Natural killer cell (primary cell): ENCODE results near the gene TNFAIP2. TPM values are rescaled to one million over a fixed set of nuclear protein-coding genes. Genes with fewer than 3 reads are reported as not detected.
A peak's percentile ranks its signal among the peaks of the same experiment; 100 is the strongest.

Experiments
- ATAC-seq, 3 donors: fragments of 150-1000 bp in 2 of 3; fragments of 200-7000 bp in 1 of 3; cut with Tn5 transposase; 1 replicate in 1 of 3; 2 replicates in 2 of 3; pipeline ENCODE4 v1.10.0; 2021; ENCODE audit warnings: mild to moderate bottlenecking in 2 of 3, moderate library complexity in 2 of 3
- DNase-seq, 2 donors: peaks; one replicate each; pipeline versions ENCODE4 v3.0.0 to v3.0.0-alpha.2; 2013 to 2021; ENCODE audit warnings: mixed read lengths in 1 of 2
- H3K27ac ChIP-seq: one replicate; pipeline ENCODE4 v1.5.1; 2013; ENCODE audit warnings: mild to moderate bottlenecking, low read length
- H3K27me3 ChIP-seq: one replicate; pipeline ENCODE4 v1.6.1; 2013; ENCODE audit warnings: low read length; ENCODE audit not compliant: control insufficient read depth, insufficient read depth
- H3K36me3 ChIP-seq: one replicate; pipeline ENCODE4 v1.6.1; 2013; ENCODE audit warnings: low read length; ENCODE audit not compliant: control insufficient read depth, insufficient read depth
- H3K4me1 ChIP-seq: one replicate; pipeline ENCODE4 v1.6.1; 2013; ENCODE audit warnings: low read length; ENCODE audit not compliant: control insufficient read depth, insufficient read depth
- H3K4me3 ChIP-seq: one replicate; pipeline ENCODE4 v1.5.1; 2013; ENCODE audit warnings: low read length
- H3K9me3 ChIP-seq: one replicate; pipeline ENCODE4 v1.6.1; 2013; ENCODE audit warnings: low read length; ENCODE audit not compliant: control insufficient read depth, insufficient read depth
- H3K27ac Mint-ChIP-seq, 2 donors: one replicate each; pipeline ENCODE4 v1.8.0; 2022; ENCODE audit warnings: mild to moderate bottlenecking in 2 of 2, mixed read lengths in 2 of 2, moderate library complexity in 1 of 2
- H3K27me3 Mint-ChIP-seq, 2 donors: one replicate each; pipeline ENCODE4 v1.8.0; 2022; ENCODE audit warnings: low read depth in 2 of 2, mixed read lengths in 2 of 2
- H3K36me3 Mint-ChIP-seq: one replicate; pipeline ENCODE4 v1.8.0; 2022; ENCODE audit warnings: mixed read lengths
- H3K4me1 Mint-ChIP-seq, 2 donors: one replicate each; pipeline ENCODE4 v1.8.0; 2022; ENCODE audit warnings: mixed read lengths in 2 of 2
- H3K4me3 Mint-ChIP-seq: one replicate; pipeline ENCODE4 v1.8.0; 2022; ENCODE audit warnings: mild to moderate bottlenecking, moderate library complexity, mixed read lengths
- H3K9me3 Mint-ChIP-seq, 2 donors: one replicate each; pipeline ENCODE4 v1.8.0; 2022; ENCODE audit warnings: mixed read lengths in 2 of 2
- WGBS: methylation state at CpG from one replicate; pipeline ENCODE4 v1.1.7; 2013; ENCODE audit warnings: missing lambda C conversion rate; ENCODE audit not compliant: insufficient coverage; 5-methylcytosine and 5-hydroxymethylcytosine counted together
- intact Hi-C: fragments of 100-400 bp; cut with micrococcal nuclease; formaldehyde crosslinking; loops from one replicate; pipeline ENCODE4 v1.14.2; 2022
- total RNA-seq, 4 donors: library from RNA; stranded (reverse); fragments of 120-200 nt in 1 of 4; gene quantifications; one replicate each; pipeline versions ENCODE4 v1.2.3 to v1.2.4, GENCODE V29; 2013 to 2022
- TF ChIP-seq, protein P1 (sequence below): fragments of 200-600 bp; IDR thresholded peaks from one replicate; pipeline ENCODE4 v1.8.0; 2022; ENCODE audit warnings: antibody characterized with exemption

Gene TNFAIP2
- total RNA-seq, 3 donors from 2014 or later (not counting 1 experiment from before 2014, with no cell fraction given) = 14.2 to 89.8 (median 50.1) TPM

DNA sequence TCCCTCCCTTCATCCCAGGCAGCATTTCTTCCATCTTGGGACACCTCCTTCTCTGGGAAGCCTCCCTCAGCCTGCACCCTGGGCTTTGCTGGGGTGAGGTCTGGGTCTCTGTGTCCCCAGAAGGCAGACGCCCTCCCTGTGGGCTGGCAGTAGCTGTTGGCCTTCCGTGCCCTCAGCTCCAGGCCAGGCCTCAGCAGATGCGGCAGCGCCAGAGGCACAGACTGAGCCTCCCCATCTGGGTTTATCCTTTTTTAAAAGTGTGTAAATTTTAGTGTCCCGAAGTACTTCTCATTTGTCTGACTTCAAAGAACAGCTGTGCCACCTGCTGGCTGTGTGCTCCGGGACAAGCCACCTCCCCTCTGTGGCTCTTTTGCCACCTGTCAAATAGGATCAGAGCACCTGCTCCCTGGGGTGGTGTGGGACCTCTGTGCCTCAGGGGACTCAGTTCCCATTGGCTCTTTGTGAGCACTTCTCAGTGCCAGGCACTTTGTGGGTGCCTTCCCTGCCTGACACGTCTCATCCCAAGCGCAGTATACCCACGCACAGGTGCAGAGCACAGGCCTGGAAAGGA lies 17.6 kb upstream of the TNFAIP2 start:
- Mint-ChIP-seq H3K27me3 (peaks cover 11 to 26% of the 10 kb centered on the region in 2 donors), H3K9me3 (no peaks in the 10 kb centered on the region), H3K36me3 (no peaks in the 10 kb centered on the region), H3K27ac (no peak overlapping the region), H3K4me3 (no peak overlapping the region), H3K4me1 (peaks cover 6 to 7% of the 10 kb centered on the region in 2 donors)
- Histone ChIP-seq H3K4me1 (peaks cover 21% of the 10 kb centered on the region), H3K9me3 (no peaks in the 10 kb centered on the region), H3K36me3 (no peaks in the 10 kb centered on the region), H3K4me3 (no peak overlapping the region), H3K27ac (no peak overlapping the region), H3K27me3 (peaks cover 14% of the 10 kb centered on the region)
- TF ChIP-seq, protein P1, sequence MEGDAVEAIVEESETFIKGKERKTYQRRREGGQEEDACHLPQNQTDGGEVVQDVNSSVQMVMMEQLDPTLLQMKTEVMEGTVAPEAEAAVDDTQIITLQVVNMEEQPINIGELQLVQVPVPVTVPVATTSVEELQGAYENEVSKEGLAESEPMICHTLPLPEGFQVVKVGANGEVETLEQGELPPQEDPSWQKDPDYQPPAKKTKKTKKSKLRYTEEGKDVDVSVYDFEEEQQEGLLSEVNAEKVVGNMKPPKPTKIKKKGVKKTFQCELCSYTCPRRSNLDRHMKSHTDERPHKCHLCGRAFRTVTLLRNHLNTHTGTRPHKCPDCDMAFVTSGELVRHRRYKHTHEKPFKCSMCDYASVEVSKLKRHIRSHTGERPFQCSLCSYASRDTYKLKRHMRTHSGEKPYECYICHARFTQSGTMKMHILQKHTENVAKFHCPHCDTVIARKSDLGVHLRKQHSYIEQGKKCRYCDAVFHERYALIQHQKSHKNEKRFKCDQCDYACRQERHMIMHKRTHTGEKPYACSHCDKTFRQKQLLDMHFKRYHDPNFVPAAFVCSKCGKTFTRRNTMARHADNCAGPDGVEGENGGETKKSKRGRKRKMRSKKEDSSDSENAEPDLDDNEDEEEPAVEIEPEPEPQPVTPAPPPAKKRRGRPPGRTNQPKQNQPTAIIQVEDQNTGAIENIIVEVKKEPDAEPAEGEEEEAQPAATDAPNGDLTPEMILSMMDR = no peak
- 36% methylated on average over 9 of the region's 9 CpGs for WGBS
- intact Hi-C loops = loop anchor here (2.0 kb wide), 1 partner anchor 187 kb away; no protein-coding TSS in a partner anchor
- DNase-seq (peak in 1 of 2 donors; percentile 42), ATAC-seq (no peak)

DNA sequence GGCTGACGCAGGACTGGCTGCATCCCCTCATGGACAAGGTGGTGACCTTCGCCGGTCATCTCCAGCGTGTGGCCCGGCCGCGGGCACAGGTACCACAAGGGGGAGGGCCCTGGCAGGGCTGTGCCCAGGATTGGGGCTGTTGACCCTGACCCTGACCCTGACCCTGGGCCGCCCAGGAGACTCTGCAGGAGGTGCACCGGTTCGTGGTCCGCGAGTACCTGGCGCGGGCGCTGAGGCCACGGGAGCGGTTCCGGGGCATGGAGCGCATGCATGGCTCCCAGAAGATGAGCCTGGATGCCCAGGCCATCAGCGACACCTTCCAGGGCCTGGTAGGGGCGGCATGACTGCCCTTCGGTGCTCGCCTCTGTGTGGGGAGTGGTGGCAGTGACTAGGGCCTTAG lies 15.8 kb upstream of the TNFAIP2 start:
- WGBS = 94% methylated on average over 23 of the region's 23 CpGs
- no peak overlapping the region for H3K4me3 Mint-ChIP-seq

DNA sequence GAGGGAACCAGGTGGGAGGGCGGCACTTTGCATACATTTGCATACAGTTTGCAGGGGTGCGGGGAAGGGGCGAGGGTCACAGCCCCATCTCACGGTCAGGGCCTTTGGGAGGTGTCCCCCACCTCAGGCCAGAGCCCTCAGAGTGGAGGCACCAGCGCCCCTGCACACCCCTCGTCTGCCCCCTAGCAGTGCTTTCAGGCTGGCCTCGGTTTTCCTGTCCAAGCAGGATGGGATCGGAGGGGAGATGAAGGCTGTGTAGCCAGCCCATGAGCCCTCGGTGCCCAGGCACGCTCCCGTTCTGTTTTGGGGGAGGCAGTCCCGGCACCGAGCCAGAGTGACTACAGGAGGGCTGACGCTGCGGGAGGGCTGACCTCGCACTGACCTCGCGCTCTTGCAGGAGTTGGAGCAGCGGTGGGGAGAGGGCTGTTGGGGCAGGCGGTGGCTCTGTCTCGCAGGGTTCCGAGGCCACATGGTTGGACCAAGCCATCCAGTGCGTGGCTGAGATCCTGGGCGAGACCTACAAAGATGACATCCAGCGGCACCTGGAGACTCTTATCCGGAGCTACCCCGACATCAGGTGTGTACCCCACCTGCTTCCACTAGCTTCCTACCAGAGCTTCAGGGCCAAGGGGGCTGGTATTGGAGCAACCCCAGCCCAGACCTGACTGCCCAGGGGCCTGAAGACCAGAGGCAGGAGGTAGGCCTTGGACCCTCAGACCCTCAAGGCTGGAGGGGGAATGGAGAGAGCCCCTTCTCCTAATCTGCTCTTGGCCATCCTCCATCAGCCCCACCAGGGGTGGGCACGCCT lies 15.1 kb upstream of the TNFAIP2 start:
- H3K36me3 Mint-ChIP-seq = no peaks in the 10 kb centered on the region
- H3K4me1 ChIP-seq = peaks cover 33% of the 10 kb centered on the region

More for the DNA sequence above, 15.8 kb upstream of the TNFAIP2 start:
- Histone ChIP-seq H3K9me3 (no peaks in the 10 kb centered on the region), H3K27me3 (peaks cover 14% of the 10 kb centered on the region), H3K27ac (no peak overlapping the region), H3K4me3 (no peak overlapping the region), H3K4me1 (peaks cover 27% of the 10 kb centered on the region), H3K36me3 (no peaks in the 10 kb centered on the region)
- DNase-seq (no peak), ATAC-seq (no peak)
- Mint-ChIP-seq H3K27me3 (peaks cover 11 to 20% of the 10 kb centered on the region in 2 donors), H3K27ac (no peak overlapping the region), H3K4me1 (peaks cover 6 to 7% of the 10 kb centered on the region in 2 donors), H3K9me3 (no peaks in the 10 kb centered on the region), H3K36me3 (no peaks in the 10 kb centered on the region)
- intact Hi-C loops = no loop called here
- TF ChIP-seq, protein P1 = no peak

More for the DNA sequence above, 15.1 kb upstream of the TNFAIP2 start:
- no peak overlapping the region for H3K27ac ChIP-seq
- H3K4me3 Mint-ChIP-seq = no peak overlapping the region
- H3K36me3 ChIP-seq = no peaks in the 10 kb centered on the region
- no peaks in the 10 kb centered on the region for H3K9me3 Mint-ChIP-seq
- no peak overlapping the region for H3K4me3 ChIP-seq
- peaks cover 11 to 15% of the 10 kb centered on the region in 2 donors for H3K27me3 Mint-ChIP-seq
- peaks cover 12% of the 10 kb centered on the region for H3K27me3 ChIP-seq
- H3K4me1 Mint-ChIP-seq = peaks cover 6 to 7% of the 10 kb centered on the region in 2 donors
- H3K9me3 ChIP-seq = no peaks in the 10 kb centered on the region
- 92% methylated on average over 27 of the region's 28 CpGs for WGBS
- no peak overlapping the region for H3K27ac Mint-ChIP-seq
- intact Hi-C loops = no loop called here
- DNase-seq = no peak
- no peak for ATAC-seq
- TF ChIP-seq, protein P1 = no peak
